IPS-20b (cell line): ENCODE results near the gene TMEM208.

Experiments used
- H3K27ac ChIP-seq: one replicate; pipeline ENCODE4 v1.5.1; 2013; ENCODE audit warnings: low read length
- H3K27me3 ChIP-seq: 2 replicates; pipeline ENCODE4 v1.6.1; 2013; ENCODE audit warnings: mild to moderate bottlenecking, low read length, inconsistent platforms; ENCODE audit not compliant: insufficient read depth
- H3K36me3 ChIP-seq: 2 replicates; pipeline ENCODE4 v1.6.1; 2013; ENCODE audit warnings: low read depth, mild to moderate bottlenecking, inconsistent platforms, low read length, moderate library complexity; ENCODE audit not compliant: insufficient read depth
- H3K4me1 ChIP-seq: 2 replicates; pipeline ENCODE4 v1.6.1; 2013; ENCODE audit warnings: mild to moderate bottlenecking, control low read depth, inconsistent platforms, low read length, moderate library complexity; ENCODE audit not compliant: insufficient read depth
- H3K4me3 ChIP-seq: 2 replicates; pipeline ENCODE4 v1.5.1; 2013; ENCODE audit warnings: mild to moderate bottlenecking, low read length, inconsistent platforms
- H3K9ac ChIP-seq: 2 replicates; pipeline ENCODE4 v1.6.1; 2013; ENCODE audit warnings: low read depth, mild to moderate bottlenecking, inconsistent platforms, low read length, moderate library complexity
- H3K9me3 ChIP-seq: 2 replicates; pipeline ENCODE4 v1.6.1; 2013; ENCODE audit warnings: mild to moderate bottlenecking, low read depth, low read length, inconsistent platforms; ENCODE audit not compliant: insufficient read depth

The TMEM208 gene

DNA sequence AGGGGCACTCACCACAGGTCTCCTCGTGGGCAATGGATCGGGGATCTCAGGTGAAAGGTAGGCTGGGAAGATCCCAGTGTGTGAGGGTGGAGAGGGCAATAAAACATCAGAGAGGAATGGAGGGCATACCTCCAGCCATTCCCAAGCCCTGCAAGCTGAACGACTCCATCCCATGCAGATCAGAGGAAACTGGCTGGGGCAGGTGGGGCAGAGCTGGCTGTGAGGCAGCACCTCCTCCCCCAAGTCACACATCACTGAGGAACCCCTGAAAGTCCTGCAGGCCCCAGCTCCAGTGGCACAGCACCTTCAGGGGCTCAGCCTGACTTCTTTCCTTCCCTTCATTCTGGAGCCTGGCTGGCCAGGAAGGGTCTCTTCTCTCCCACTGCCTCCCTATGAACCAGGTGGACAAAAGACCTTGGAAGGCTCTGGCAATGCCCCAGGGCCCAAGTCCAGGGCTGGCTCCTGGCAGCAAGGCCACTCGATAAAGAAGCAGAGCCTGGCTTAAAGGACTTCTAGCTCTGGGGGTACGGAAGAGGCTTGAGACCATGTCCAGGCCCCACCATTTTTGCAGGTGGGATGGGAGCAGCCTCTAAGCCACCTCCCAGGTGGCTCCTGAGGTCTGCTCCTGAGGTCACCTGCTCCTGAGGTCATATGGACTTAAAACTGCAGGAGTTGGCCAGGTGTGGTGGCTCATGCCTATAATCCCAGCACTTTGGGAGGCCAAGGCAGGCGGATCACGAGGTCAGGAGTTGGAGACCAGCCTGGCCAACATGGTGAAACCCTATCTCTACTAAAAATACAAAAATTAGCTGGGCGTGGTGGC is 13.5 kb upstream of the TMEM208 start:
- no peak overlapping the region for H3K9ac ChIP-seq

DNA sequence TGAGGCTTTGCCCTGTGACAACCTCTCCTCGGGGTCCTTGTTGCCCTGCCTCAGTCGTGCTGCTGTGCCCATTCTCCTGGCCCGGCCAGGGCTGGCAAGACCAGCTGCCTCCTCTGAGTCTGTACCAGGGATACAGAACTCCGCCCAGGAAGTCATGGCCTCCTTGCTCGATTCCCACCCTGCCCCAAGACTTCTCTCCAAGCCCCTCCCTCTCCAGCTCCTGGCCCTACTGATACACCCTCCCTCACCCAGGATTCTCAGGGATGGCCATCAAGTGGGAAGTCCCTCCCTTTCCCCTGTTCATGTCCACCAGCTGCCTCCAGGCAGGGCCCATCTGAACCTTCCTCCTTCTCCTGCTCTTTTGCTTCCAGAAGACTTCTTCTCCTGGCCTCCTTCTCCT is 11.2 kb upstream of the TMEM208 start:
- H3K36me3 ChIP-seq, result no peaks in the 10 kb centered on the region
- no peaks in the 10 kb centered on the region for H3K4me1 ChIP-seq
- H3K9ac ChIP-seq, result no peak overlapping the region
- no peak overlapping the region for H3K4me3 ChIP-seq
- no peak overlapping the region for H3K27ac ChIP-seq
- H3K9me3 ChIP-seq, result no peaks in the 10 kb centered on the region
- peaks cover 42% of the 10 kb centered on the region for H3K27me3 ChIP-seq

More for the DNA sequence above, 13.5 kb upstream of the TMEM208 start:
- Histone ChIP-seq H3K36me3 (no peaks in the 10 kb centered on the region), H3K9me3 (no peaks in the 10 kb centered on the region), H3K27ac (no peak overlapping the region), H3K4me3 (no peak overlapping the region), H3K27me3 (peaks cover 42% of the 10 kb centered on the region), H3K4me1 (no peaks in the 10 kb centered on the region)

DNA sequence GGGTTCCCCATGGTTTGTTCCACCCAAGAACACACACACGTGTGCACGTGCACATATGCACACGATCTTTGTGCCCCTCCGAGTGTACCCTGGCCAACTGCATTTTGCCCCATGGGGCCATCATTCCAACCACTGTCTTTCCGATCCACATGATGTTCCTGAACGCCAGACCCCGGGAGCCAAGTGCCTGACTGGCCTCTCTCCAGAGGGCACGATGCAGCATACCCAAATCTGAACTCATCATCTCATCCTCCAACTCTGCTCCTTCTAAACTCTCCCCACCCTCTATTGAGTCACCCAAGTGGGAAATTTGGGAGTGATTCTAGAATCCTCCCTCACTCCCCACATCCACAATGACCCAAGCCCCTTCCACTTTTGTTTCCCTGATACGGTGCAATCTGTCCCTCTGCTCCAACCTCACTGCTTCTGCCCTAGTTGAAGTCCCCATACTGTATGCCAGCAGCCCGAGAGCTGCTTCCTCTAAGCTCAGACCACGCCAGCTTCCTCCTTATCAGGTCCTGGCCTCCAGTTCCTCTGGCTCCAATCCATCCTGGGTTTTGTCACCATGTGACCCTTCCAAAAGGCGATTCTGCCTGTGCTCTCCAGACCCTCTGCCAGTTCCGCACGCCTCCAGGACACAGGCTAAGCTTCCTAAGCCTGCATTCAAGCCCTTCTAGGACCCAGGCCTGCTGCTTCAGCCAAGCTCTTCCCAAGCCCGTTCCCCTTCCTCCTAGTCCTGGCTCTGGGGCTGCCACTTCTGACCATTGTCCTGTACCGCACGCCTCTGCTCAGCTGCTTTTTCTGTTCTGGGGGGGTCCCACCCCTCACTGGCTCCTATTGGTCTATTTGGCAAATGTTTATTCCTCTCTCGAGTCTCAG is 10.1 kb upstream of the TMEM208 start:
- Histone ChIP-seq H3K4me3 (no peak overlapping the region), H3K4me1 (no peaks in the 10 kb centered on the region), H3K36me3 (no peaks in the 10 kb centered on the region), H3K27me3 (peaks cover 36% of the 10 kb centered on the region), H3K9me3 (no peaks in the 10 kb centered on the region), H3K9ac (no peak overlapping the region), H3K27ac (no peak overlapping the region)

DNA sequence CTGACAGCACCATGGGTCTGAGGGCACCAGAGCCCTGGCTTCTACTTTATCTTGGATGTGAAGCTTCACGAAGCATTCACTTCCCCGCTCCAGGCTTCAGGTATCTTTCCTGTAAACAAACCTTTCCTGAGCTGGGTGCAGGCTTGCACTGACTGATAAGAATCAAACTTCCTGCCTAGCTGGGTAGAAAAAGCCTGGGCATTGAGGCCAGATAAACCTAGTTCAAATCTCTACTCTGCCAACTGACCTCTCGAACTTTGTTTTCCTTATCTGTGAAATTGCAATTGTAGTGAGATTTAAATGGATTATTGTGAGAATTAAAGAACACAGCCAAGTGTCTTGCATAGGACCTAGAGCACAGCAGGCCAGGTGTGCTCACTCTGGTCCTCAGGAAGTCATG is 2.9 kb upstream of the TMEM208 start:
- no peaks in the 10 kb centered on the region; the same call in 1 of the 2 replicates for H3K4me1 ChIP-seq
- H3K27ac ChIP-seq, result no peak overlapping the region
- H3K9me3 ChIP-seq, result no peaks in the 10 kb centered on the region
- no peak overlapping the region for H3K9ac ChIP-seq
- no peak overlapping the region for H3K4me3 ChIP-seq
- H3K36me3 ChIP-seq, result peaks cover 10% of the 10 kb centered on the region
- peaks cover 5% of the 10 kb centered on the region; the same call in 1 of the 2 replicates for H3K27me3 ChIP-seq

DNA sequence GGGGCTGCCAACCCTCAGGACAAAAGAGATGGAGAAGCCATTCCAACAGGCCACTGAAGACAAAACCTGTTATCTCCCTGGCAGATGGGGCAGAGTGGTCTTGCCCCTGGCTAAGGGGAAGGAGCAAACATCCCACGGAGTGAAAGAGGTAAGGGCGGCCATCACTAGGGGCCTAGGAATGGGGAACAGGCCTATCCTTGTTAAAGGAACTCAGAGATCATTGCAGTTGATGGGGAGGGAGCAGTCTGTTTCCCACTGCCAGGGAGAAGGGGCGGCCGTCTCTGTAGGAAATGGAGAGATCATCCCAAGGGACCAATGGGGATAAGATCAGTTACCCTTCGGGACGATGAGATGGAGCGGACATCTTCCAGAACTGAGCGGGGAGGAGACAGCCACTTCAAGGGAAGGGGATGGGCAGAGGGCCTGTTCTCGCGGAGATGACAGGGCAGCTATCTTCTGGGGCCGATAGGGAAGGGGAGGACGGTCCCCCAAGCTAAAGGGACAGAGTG is 581 bp upstream of the TMEM208 start:
- Histone ChIP-seq H3K27me3 (0 out of 2 replicates have a peak, but pooled peaks cover 5% of the 10 kb centered on the region), H3K36me3 (peaks cover 34% of the 10 kb centered on the region), H3K9ac (peak overlapping the region; percentile 57; the same call in 1 of the 2 replicates), H3K4me1 (no peaks in the 10 kb centered on the region; the same call in 1 of the 2 replicates), H3K9me3 (no peaks in the 10 kb centered on the region), H3K4me3 (peak overlapping the region; percentile 82), H3K27ac (no peak overlapping the region)

DNA sequence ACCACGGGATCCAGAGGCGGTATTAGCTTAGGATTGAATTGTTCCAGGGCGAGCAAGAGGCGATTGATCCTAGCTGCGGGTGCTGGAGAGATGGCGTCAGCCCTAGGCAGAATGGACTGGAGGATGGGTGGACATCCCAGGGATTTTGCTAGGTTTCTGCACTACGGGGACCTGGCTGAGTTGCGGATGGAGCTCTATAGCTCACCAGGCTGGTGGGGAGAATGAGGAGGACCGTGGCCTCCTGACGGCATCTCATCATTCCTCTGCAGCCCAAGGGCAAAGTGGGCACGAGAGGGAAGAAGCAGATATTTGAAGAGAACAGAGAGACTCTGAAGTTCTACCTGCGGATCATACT is 614 bp downstream of the TMEM208 start:
- H3K9me3 ChIP-seq, result no peaks in the 10 kb centered on the region
- no peaks in the 10 kb centered on the region; the same call in 1 of the 2 replicates for H3K4me1 ChIP-seq
- H3K4me3 ChIP-seq, result peak overlapping the region; percentile 82
- 0 out of 2 replicates have a peak, but pooled peaks cover 5% of the 10 kb centered on the region for H3K27me3 ChIP-seq
- H3K9ac ChIP-seq, result peak overlapping the region; percentile 78; the same call in 1 of the 2 replicates
- H3K36me3 ChIP-seq, result peaks cover 41% of the 10 kb centered on the region
- H3K27ac ChIP-seq, result peak overlapping the region; percentile 12

DNA sequence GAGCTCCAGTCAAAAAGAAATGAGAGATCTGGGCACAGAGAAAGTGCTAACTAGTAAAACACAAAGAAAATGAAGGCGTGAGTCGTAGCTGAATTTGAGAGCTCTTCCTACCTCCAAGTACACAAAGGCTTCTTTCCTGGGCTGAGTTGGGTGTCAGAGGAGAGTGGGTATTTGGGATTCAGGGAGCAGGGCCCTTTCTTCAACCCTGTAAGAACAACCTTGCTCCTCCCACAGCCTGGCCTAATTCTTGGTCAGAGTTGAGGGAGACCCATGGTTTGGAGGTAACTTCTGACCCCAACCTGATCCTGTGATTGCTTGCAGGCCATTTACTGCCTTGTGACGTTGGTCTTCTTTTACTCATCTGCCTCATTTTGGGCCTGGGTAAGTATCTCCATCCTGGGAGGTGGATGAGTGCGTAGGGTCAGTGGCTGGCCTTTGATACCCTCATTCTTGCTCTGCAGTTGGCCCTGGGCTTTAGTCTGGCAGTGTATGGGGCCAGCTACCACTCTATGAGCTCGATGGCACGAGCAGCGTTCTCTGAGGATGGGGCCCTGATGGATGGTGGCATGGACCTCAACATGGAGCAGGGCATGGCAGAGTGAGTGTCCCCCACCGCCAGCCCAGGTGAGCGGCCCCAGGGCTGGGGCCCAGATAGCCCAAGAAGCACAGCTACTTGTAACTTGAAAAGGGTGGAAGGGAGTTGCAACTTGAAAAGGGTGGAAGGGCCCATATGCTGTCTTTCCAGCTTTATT is 1.3 kb downstream of the TMEM208 start:
- Histone ChIP-seq H3K9ac (0 out of 2 replicates have a peak overlapping the region, but pooled peaks have one; percentile 78), H3K36me3 (peaks cover 42% of the 10 kb centered on the region), H3K27ac (no peak overlapping the region)

DNA sequence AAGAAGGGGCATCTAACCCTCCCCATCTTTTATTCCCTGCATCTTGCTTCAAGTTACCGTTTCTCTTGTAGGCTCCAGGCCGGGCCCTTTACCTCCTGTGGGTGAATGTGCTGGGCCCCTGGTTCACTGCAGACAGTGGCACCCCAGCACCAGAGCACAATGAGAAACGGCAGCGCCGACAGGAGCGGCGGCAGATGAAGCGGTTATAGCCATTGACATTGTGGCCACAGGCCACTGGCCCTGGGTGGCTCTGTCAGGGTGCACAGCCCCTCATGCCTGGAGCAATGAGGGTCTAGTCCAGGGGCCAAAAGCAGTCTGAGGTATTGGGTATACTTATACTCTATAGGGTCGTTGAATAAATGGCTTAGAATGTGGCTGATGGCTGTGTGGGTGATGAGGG is 2.0 kb downstream of the TMEM208 start:
- Histone ChIP-seq H3K36me3 (peaks cover 47% of the 10 kb centered on the region), H3K9ac (no peak overlapping the region), H3K27ac (no peak overlapping the region), H3K9me3 (no peaks in the 10 kb centered on the region), H3K27me3 (0 out of 2 replicates have a peak, but pooled peaks cover 5% of the 10 kb centered on the region), H3K4me1 (no peaks in the 10 kb centered on the region; the same call in 1 of the 2 replicates), H3K4me3 (no peak overlapping the region)

More for the DNA sequence above, 1.3 kb downstream of the TMEM208 start:
- Histone ChIP-seq H3K4me3 (peak overlapping the region; percentile 82), H3K27me3 (0 out of 2 replicates have a peak, but pooled peaks cover 5% of the 10 kb centered on the region), H3K4me1 (no peaks in the 10 kb centered on the region; the same call in 1 of the 2 replicates), H3K9me3 (no peaks in the 10 kb centered on the region)

DNA sequence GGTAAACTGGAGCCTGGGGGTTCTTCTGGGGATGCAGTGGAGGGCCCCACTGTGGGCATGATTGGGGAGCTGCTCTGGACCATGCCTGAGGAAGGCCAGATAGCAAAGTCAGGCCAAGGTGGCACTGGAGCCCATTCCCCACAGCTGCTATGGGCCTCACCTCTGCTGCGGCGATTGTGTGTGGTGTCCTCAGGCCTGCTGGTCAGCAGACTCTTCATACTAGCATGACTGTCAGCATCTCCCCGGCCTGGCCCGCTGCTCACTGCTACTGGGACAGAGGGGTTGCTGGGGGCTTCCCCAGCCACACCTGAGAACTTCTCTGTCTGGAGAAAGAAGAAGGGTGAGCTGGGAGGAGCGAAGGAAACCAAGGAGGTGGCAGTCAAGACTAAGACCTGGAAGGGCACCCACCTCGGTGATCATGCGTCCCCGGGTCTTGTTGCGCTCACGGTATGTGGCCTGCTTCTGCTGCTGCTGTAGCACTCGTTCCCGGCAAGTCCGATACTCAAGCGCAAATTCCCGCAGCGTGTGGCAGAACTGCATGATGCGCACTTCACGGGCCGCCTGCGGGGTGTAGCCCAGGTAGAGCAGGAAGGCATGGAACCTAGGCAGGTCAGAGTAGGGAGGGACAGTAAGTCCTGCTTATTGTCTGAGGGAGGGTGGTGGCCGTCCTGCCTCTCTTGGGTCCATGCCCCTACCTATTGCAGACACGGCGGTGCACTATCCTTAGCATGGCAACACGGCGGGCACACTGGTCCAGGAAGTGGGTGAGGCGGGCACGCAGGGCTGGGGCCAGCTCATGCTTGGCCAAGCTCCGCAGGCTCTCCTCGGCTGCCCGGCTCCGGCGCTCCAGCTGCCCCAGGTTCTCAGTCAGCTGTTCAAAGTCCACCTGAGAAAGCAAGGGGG is 3.2 kb downstream of the TMEM208 start:
- Histone ChIP-seq H3K36me3 (peaks cover 56% of the 10 kb centered on the region), H3K9ac (no peak overlapping the region), H3K9me3 (no peaks in the 10 kb centered on the region), H3K4me3 (no peak overlapping the region), H3K27me3 (0 out of 2 replicates have a peak, but pooled peaks cover 5% of the 10 kb centered on the region), H3K4me1 (no peaks in the 10 kb centered on the region; the same call in 1 of the 2 replicates), H3K27ac (no peak overlapping the region)
